K562 (cell line): ENCODE data around the gene UPF1.

ENCODE experiments used
- GTF2F1 ChIP-seq: IDR thresholded peaks from 2 replicates; pipeline ENCODE4 v1.6.1; 2011; ENCODE audit warnings: low read depth, low read length, improper control_type of control experiment
- MAFF ChIP-seq: IDR thresholded peaks from 2 replicates; pipeline ENCODE4 v1.6.1; 2012; ENCODE audit warnings: low read length, improper control_type of control experiment
- NELFE ChIP-seq: IDR thresholded peaks from 2 replicates; pipeline ENCODE4 v1.6.1; 2011; ENCODE audit warnings: mild to moderate bottlenecking; ENCODE audit not compliant: insufficient read depth, insufficient read length
- NR3C1 ChIP-seq: sonication (generic); formaldehyde crosslinking; IDR thresholded peaks from 2 replicates; pipeline ENCODE4 v1.8.1; 2022; ENCODE audit warnings: missing genetic modification reagents
- PCBP2 ChIP-seq: fragments of 200-400 bp; formaldehyde crosslinking; IDR thresholded peaks from 2 replicates; pipeline ENCODE4 v1.6.1; 2018; ENCODE audit warnings: low read length, low read depth, mild to moderate bottlenecking, moderate library complexity; ENCODE audit not compliant: poor library complexity, severe bottlenecking
- POLR2A ChIP-seq: fragments of 450-650 bp; conservative IDR thresholded peaks from 2 replicates; pipeline ENCODE4 v1.6.1; 2016
- POLR2AphosphoS2 ChIP-seq: IDR thresholded peaks from 2 replicates; pipeline ENCODE4 v1.6.1; 2012; ENCODE audit warnings: low read length, improper control_type of control experiment
- SAFB2 ChIP-seq: fragments of 200-400 bp; formaldehyde crosslinking; IDR thresholded peaks from 2 replicates; pipeline ENCODE4 v1.6.1; 2018; ENCODE audit warnings: borderline replicate concordance, low read length, low read depth, moderate library complexity; ENCODE audit not compliant: severe bottlenecking
- SP1 ChIP-seq: sonication (generic); formaldehyde crosslinking; IDR thresholded peaks from 2 replicates; pipeline ENCODE4 v1.8.1; 2022; ENCODE audit warnings: mild to moderate bottlenecking, missing genetic modification reagents
- TF ChIP-seq, protein P1 (sequence below): sonication (generic); formaldehyde crosslinking; IDR thresholded peaks from 2 replicates; pipeline ENCODE4 v1.8.0; 2022; ENCODE audit warnings: mild to moderate bottlenecking, missing genetic modification reagents
- TF ChIP-seq, protein P2 (sequence below): fragments of 450-650 bp; formaldehyde crosslinking; conservative IDR thresholded peaks from 2 replicates; pipeline ENCODE4 v1.4.0; 2022; ENCODE audit warnings: mild to moderate bottlenecking, missing genetic modification characterization
- TF ChIP-seq, protein P3 (sequence below), 3 experiments: IDR thresholded peaks in 2 of 3; conservative IDR thresholded peaks in 1 of 3; 2 replicates each; pipeline ENCODE4 v1.5.1; 2011 to 2012; ENCODE audit warnings: low read length in 3 of 3, mild to moderate bottlenecking in 3 of 3, control low read depth in 2 of 3, improper control_type of control experiment in 1 of 3, inconsistent platforms in 1 of 3, low read depth in 1 of 3, mixed read lengths in 1 of 3, moderate library complexity in 1 of 3; ENCODE audit not compliant: insufficient read depth in 2 of 3
- TF ChIP-seq, protein P4 (sequence below): sonication (generic); formaldehyde crosslinking; IDR thresholded peaks from 2 replicates; pipeline ENCODE4 v1.8.1; 2023; ENCODE audit warnings: mild to moderate bottlenecking, missing genetic modification reagents

DNA sequence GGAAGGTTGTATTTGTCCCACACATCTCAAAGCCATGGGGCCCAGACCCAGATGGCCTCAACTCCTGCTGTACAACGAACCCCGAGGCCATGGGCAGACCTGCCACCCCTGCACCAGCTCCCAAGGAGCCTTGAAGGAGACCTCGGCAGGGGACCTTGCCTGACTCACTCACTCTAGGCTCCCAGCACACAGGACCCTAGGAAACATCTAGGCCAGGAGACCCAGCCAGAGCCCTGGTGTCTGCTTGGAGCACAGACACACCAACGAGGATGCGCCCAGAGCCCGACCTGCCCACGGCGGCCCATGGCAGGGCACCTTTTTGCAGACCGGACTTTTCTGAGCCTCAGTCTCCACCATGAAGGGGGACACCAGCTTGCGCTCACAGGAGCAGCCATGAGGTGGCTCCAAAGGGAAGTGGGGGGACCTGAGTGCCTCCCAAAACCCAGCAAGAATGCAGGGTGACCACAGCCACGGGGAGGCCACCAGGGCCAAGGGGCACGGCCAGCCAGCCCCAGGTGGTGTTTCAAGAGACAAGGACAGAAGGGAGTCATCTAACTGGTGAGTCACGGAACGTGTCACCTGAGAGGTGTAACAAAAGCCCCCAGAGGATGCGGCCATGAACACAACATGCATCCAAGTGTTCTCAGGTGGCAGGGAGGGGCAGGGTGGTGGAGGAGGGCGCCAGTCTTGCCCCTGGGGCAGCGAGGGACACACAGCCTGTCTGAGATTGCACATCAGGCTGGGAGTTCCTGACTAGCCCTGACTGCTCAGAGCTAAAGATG is 69.1 kb downstream of the UPF1 start:
- TF ChIP-seq, protein P1, sequence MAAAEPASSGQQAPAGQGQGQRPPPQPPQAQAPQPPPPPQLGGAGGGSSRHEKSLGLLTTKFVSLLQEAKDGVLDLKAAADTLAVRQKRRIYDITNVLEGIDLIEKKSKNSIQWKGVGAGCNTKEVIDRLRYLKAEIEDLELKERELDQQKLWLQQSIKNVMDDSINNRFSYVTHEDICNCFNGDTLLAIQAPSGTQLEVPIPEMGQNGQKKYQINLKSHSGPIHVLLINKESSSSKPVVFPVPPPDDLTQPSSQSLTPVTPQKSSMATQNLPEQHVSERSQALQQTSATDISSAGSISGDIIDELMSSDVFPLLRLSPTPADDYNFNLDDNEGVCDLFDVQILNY (CRISPR knock-in tag), result no peak
- no peak for TF ChIP-seq PCBP2
- 0 out of 2 replicates have a peak, but pooled peaks have one; percentile 35 for TF ChIP-seq SP1 (CRISPR knock-in tag)
- TF ChIP-seq, protein P2, sequence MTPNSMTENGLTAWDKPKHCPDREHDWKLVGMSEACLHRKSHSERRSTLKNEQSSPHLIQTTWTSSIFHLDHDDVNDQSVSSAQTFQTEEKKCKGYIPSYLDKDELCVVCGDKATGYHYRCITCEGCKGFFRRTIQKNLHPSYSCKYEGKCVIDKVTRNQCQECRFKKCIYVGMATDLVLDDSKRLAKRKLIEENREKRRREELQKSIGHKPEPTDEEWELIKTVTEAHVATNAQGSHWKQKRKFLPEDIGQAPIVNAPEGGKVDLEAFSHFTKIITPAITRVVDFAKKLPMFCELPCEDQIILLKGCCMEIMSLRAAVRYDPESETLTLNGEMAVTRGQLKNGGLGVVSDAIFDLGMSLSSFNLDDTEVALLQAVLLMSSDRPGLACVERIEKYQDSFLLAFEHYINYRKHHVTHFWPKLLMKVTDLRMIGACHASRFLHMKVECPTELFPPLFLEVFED (CRISPR knock-in tag), result no peak
- no peak for TF ChIP-seq NELFE
- TF ChIP-seq, protein P3, sequence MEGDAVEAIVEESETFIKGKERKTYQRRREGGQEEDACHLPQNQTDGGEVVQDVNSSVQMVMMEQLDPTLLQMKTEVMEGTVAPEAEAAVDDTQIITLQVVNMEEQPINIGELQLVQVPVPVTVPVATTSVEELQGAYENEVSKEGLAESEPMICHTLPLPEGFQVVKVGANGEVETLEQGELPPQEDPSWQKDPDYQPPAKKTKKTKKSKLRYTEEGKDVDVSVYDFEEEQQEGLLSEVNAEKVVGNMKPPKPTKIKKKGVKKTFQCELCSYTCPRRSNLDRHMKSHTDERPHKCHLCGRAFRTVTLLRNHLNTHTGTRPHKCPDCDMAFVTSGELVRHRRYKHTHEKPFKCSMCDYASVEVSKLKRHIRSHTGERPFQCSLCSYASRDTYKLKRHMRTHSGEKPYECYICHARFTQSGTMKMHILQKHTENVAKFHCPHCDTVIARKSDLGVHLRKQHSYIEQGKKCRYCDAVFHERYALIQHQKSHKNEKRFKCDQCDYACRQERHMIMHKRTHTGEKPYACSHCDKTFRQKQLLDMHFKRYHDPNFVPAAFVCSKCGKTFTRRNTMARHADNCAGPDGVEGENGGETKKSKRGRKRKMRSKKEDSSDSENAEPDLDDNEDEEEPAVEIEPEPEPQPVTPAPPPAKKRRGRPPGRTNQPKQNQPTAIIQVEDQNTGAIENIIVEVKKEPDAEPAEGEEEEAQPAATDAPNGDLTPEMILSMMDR (IDR thresholded peaks at IDR 0.05 in 2 of 3, conservative IDR thresholded peaks at IDR 0.05 in 1 of 3; ENCODE audit: insufficient read depth in 2 of 3, low read depth in 1 of 3, low read length in 3 of 3), result no peak
- no peak for TF ChIP-seq GTF2F1
- TF ChIP-seq SAFB2, result no peak
- TF ChIP-seq MAFF, result no peak
- TF ChIP-seq POLR2AphosphoS2, result no peak
- TF ChIP-seq NR3C1 (CRISPR knock-in tag), result no peak
- TF ChIP-seq, protein P4, sequence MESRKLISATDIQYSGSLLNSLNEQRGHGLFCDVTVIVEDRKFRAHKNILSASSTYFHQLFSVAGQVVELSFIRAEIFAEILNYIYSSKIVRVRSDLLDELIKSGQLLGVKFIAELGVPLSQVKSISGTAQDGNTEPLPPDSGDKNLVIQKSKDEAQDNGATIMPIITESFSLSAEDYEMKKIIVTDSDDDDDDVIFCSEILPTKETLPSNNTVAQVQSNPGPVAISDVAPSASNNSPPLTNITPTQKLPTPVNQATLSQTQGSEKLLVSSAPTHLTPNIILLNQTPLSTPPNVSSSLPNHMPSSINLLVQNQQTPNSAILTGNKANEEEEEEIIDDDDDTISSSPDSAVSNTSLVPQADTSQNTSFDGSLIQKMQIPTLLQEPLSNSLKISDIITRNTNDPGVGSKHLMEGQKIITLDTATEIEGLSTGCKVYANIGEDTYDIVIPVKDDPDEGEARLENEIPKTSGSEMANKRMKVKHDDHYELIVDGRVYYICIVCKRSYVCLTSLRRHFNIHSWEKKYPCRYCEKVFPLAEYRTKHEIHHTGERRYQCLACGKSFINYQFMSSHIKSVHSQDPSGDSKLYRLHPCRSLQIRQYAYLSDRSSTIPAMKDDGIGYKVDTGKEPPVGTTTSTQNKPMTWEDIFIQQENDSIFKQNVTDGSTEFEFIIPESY, result no peak
- no peak for TF ChIP-seq POLR2A
